Skin of body (tissue), 2 donors: ENCODE results near the gene ZIC1. TPM values are rescaled to one million over a fixed set of nuclear protein-coding genes. Genes with fewer than 3 reads are reported as not detected.
A peak's percentile ranks its signal among the peaks of the same experiment; 100 is the strongest.

Experiments
- DNase-seq: peaks from one replicate; lab custom pipeline; 2025; lab: John Stamatoyannopoulos, UW
- total RNA-seq: library from RNA; depleted of rRNA; stranded (reverse); fragments of >200 nt; gene quantifications from one replicate; pipeline ENCODE4 v1.2.3, GENCODE V29; 2014

ZIC1 gene
- total RNA-seq, 1 donor from 2014 or later: 5.9 TPM

- no peak for DNase-seq
Observed at GRCh38 chr3:147422196-147422595, 13.0 kb downstream of the ZIC1 start.

- DNase-seq: no peak
Observed at GRCh38 chr3:147422601-147423536, 13.7 kb downstream of the ZIC1 start.

- no peak for DNase-seq
Observed at GRCh38 chr3:147423537-147423797, 14.3 kb downstream of the ZIC1 start.

GRCh38 chr3:147423798-147424580, 14.8 kb downstream of the ZIC1 start:
- DNase-seq: no peak

- DNase-seq: no peak
Observed at GRCh38 chr3:147424581-147425387, 15.6 kb downstream of the ZIC1 start.

DNA sequence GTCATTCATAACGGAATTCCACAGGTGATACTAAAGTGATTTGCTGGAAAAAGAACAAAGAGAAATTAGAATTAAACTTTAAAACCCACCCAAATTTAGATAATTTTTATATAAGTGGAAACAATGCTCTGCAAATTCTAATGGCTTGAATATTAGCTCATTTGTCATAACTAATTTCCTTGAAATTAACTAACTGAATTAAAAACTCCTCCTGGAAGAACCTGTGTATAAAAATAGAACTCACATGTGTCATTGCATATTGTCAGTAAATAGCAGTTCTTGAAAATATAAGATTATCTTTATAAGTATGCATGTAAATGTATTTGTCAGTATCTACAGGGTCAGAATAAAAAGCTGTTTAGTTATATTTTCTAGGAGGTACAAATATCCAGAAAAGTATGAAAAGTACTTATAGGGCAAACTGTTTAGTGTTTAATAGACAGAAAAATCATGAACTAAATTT, 16.3 kb downstream of the ZIC1 start:
- no peak for DNase-seq

DNA sequence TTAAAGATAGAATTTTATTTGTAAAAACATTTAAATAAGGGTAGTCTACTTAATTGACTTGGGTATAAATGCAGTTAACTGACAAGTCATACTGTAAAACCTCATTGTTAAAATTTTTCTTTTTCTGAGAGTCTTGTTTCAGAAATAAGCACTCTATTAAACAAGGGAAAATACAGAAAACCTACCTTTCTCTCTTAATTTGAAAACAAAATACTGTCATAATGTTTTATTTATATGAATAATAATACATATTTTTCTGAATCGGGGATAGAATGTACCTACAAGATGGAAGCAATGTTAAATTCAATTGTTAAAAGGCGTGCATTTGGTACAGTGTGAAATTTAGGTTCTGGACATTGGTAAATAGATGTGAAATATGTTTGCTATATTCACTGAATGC, 17.8 kb downstream of the ZIC1 start:
- DNase-seq: no peak

DNA sequence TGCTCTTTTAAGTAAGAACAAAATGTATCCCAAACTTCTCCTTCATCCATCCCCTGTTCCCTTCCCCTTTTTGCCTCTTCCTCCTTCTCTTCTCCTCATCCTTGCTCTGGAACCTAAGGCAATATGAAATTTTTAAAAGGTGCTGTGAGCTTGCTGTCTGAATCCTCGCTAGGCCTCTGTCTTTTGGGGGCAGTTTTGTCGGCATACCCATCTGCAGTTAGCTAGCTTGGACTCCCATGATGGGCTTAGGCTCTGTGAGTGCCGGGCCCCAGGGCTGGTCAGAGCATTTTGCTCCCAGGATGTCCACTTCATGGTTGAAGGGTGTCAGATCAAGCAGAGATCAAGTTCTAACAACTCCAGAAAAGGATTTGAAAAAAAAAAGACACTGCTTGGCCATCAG, 18.6 kb downstream of the ZIC1 start:
- no peak for DNase-seq

- DNase-seq: no peak
Observed at GRCh38 chr3:147428326-147428725, 19.2 kb downstream of the ZIC1 start.

DNA sequence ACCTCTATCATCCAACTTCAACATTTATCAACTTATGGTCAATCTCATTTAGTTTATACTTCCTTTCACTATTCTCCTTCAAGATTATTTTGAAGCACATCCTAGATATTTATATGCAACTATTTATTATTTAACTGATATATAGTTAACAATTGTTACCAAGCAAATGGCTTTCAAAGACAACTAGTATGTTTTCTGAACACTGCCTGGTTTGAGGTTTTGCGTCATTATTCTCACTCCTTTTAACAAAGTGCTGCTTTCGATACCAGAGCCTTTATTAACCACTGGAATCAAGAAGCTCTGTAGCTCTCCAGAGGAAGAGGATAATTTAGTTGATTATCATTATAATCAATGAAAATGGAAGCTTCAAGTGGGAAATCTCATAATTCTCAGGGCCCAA, 19.6 kb downstream of the ZIC1 start:
- DNase-seq: no peak

GRCh38 chr3:147431751-147432150, 22.6 kb downstream of the ZIC1 start:
- peak; percentile 78 for DNase-seq

DNA sequence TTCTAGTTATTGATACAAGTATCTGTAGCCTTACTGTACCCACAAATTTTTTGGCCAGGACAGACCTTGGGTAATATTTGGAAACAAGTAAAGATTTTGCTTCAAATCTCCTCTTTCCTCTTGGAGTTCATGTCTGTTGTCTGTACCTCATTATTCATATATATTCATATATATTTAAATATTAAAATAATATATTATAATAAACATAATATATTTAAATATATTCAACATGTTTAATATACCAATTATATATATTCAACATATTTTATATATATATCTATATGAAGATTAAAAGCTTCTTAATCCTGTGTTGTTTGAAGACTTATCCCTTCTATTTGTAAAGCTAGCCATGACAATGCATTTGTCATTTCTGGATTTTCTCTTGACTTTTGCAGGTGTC, 38.1 kb downstream of the ZIC1 start:
- no peak for DNase-seq

- no peak for DNase-seq
Observed at GRCh38 chr3:147449669-147450068, 40.5 kb downstream of the ZIC1 start.

- no peak for DNase-seq
Observed at GRCh38 chr3:147458995-147459704, 50.0 kb downstream of the ZIC1 start.

GRCh38 chr3:147462856-147463255, 53.7 kb downstream of the ZIC1 start:
- no peak for DNase-seq

Other genes starting within 250 kb of the ZIC1 start
- 0.79 TPM for gene ZIC4, start 2.8 kb upstream of the ZIC1 start, total RNA-seq